HEK293 (cell line): ENCODE data around the gene HYPK.

Experiments
- CTCF ChIA-PET: fragments of 350-600 bp; formaldehyde crosslinking; extraction: SDS; loops from one replicate; lab custom pipeline; 2021; ENCODE audit warnings: antibody characterized with exemption; lab: Yijun Ruan, JAX
- POLR2A ChIA-PET: fragments of 300-600 bp; formaldehyde crosslinking; extraction: SDS; loops from one replicate; lab custom pipeline; 2020; ENCODE audit warnings: antibody characterized with exemption, inconsistent platforms; lab: Yijun Ruan, JAX
- H3K27ac ChIP-seq: fragments of 200-500 bp; sonication (Bioruptor generic); 2 replicates; pipeline ENCODE4 v1.5.1; 2014; ENCODE audit warnings: low read depth, low read length, control low read depth, inconsistent platforms; ENCODE audit errors: extremely low read depth
- H3K36me3 ChIP-seq, 2 experiments: fragments of 200-500 bp in 1 of 2; sonication (Bioruptor generic) in 1 of 2; 1 replicate in 1 of 2; 2 replicates in 1 of 2; pipeline ENCODE4 v1.5.1; 2014 to 2017; ENCODE audit warnings: inconsistent platforms in 2 of 2, low read length in 2 of 2; ENCODE audit not compliant: control insufficient read depth in 2 of 2, insufficient read depth in 1 of 2
- H3K4me1 ChIP-seq: fragments of 200-500 bp; sonication (Bioruptor generic); 2 replicates; pipeline ENCODE4 v1.5.1; 2014; ENCODE audit warnings: mild to moderate bottlenecking, low read length, inconsistent platforms; ENCODE audit not compliant: control insufficient read depth, insufficient read depth
- H3K4me3 ChIP-seq: 2 replicates; pipeline ENCODE4 v1.5.1; 2011; ENCODE audit warnings: low read depth, mild to moderate bottlenecking, control low read depth, low read length, moderate library complexity
- H3K9me3 ChIP-seq: fragments of 200-500 bp; sonication (Bioruptor generic); 2 replicates; pipeline ENCODE4 v1.5.1; 2014; ENCODE audit warnings: low read depth, low read length, inconsistent platforms; ENCODE audit not compliant: control insufficient read depth, insufficient read depth
- EGR2 ChIP-seq: fragments of 450-650 bp; formaldehyde crosslinking; IDR thresholded peaks from 2 replicates; pipeline ENCODE4 v1.5.1; 2016; ENCODE audit warnings: low read depth, missing biosample characterization, missing genetic modification characterization
- ELK4 ChIP-seq: IDR thresholded peaks from 2 replicates; pipeline ENCODE4 v1.6.1; 2011; ENCODE audit warnings: mild to moderate bottlenecking, low read depth, low read length, borderline replicate concordance
- HOXA7 ChIP-seq: sonication (generic); formaldehyde crosslinking; IDR thresholded peaks from 2 replicates; pipeline ENCODE4 v1.8.1; 2022; ENCODE audit warnings: missing genetic modification reagents, borderline replicate concordance
- KLF16 ChIP-seq: fragments of 450-650 bp; formaldehyde crosslinking; IDR thresholded peaks from 2 replicates; pipeline ENCODE4 v1.5.1; 2017; ENCODE audit warnings: missing biosample characterization, missing genetic modification characterization
- MEIS1 ChIP-seq: sonication (generic); formaldehyde crosslinking; IDR thresholded peaks from 2 replicates; pipeline ENCODE4 v1.8.1; 2022; ENCODE audit warnings: missing genetic modification reagents, mild to moderate bottlenecking, borderline replicate concordance
- OVOL3 ChIP-seq: fragments of 450-650 bp; formaldehyde crosslinking; IDR thresholded peaks from 2 replicates; pipeline ENCODE4 v1.5.1; 2016; ENCODE audit warnings: missing biosample characterization, missing genetic modification characterization
- TSHZ1 ChIP-seq: fragments of 450-650 bp; formaldehyde crosslinking; IDR thresholded peaks from 2 replicates; pipeline ENCODE4 v1.5.1; 2016; ENCODE audit warnings: missing biosample characterization, missing genetic modification characterization, borderline replicate concordance
- ZBTB6 ChIP-seq: fragments of 450-650 bp; formaldehyde crosslinking; IDR thresholded peaks from 2 replicates; pipeline ENCODE4 v1.5.1; 2017; ENCODE audit warnings: missing biosample characterization, missing genetic modification characterization
- ZNF169 ChIP-seq: fragments of 450-650 bp; formaldehyde crosslinking; IDR thresholded peaks from 2 replicates; pipeline ENCODE4 v1.5.1; 2016; ENCODE audit warnings: missing biosample characterization, missing genetic modification characterization
- ZNF2 ChIP-seq: fragments of 450-650 bp; formaldehyde crosslinking; IDR thresholded peaks from 2 replicates; pipeline ENCODE4 v1.5.1; 2016; ENCODE audit warnings: missing biosample characterization, missing genetic modification characterization
- ZNF223 ChIP-seq: fragments of 450-650 bp; formaldehyde crosslinking; IDR thresholded peaks from 2 replicates; pipeline ENCODE4 v1.5.1; 2016; ENCODE audit warnings: missing biosample characterization, missing genetic modification characterization
- ZNF513 ChIP-seq: fragments of 450-650 bp; IDR thresholded peaks from 2 replicates; pipeline ENCODE4 v1.5.1; 2018; ENCODE audit warnings: missing biosample characterization, missing genetic modification characterization
- ZNF549 ChIP-seq: fragments of 450-650 bp; IDR thresholded peaks from 2 replicates; pipeline ENCODE4 v1.5.1; 2018; ENCODE audit warnings: missing biosample characterization, missing genetic modification characterization, mild to moderate bottlenecking, inconsistent platforms, moderate library complexity
- ZNF658 ChIP-seq: fragments of 450-650 bp; formaldehyde crosslinking; IDR thresholded peaks from 2 replicates; pipeline ENCODE4; 2016; ENCODE audit warnings: missing biosample characterization, missing genetic modification characterization
- ZNF843 ChIP-seq: fragments of 450-650 bp; formaldehyde crosslinking; IDR thresholded peaks from 2 replicates; pipeline ENCODE4 v1.5.1; 2016; ENCODE audit warnings: missing biosample characterization, missing genetic modification characterization
- ZSCAN4 ChIP-seq: fragments of 450-650 bp; formaldehyde crosslinking; IDR thresholded peaks from 2 replicates; pipeline ENCODE4 v1.5.1; 2017; ENCODE audit warnings: missing biosample characterization, missing genetic modification characterization

The HYPK gene

GRCh38 chr15:43845421-43845820 lies 45.0 kb downstream of the HYPK start:
- ChIA-PET POLR2A (interaction anchor here (1.1 kb wide), 1 partner anchor 21 kb away, joined by 3 read pairs; the partner anchor contains the start of gene MFAP1), CTCF (no interaction called here)
- Histone ChIP-seq H3K27ac (no peak overlapping the region), H3K4me1 (no peaks in the 10 kb centered on the region), H3K4me3 (no peak overlapping the region), H3K36me3 (peaks cover 34 to 56% of the 10 kb centered on the region in 2 experiments), H3K9me3 (no peaks in the 10 kb centered on the region)
- TF ChIP-seq ZNF843 (tag by site-specific recombination): no peak
- no peak for TF ChIP-seq TSHZ1 (tag by site-specific recombination)
- TF ChIP-seq HOXA7 (CRISPR knock-in tag): no peak
- TF ChIP-seq OVOL3: no peak
- no peak for TF ChIP-seq ZNF658 (tag by site-specific recombination)
- no peak for TF ChIP-seq ZNF513 (tag by site-specific recombination)
- no peak for TF ChIP-seq ZNF169 (tag by site-specific recombination)
- no peak for TF ChIP-seq ELK4
- TF ChIP-seq ZSCAN4: no peak
- no peak for TF ChIP-seq MEIS1 (CRISPR knock-in tag)
- no peak for TF ChIP-seq ZBTB6
- TF ChIP-seq ZNF2 (tag by site-specific recombination): no peak
- TF ChIP-seq ZNF223 (tag by site-specific recombination): no peak

GRCh38 chr15:43851251-43851650 lies 50.9 kb downstream of the HYPK start:
- CTCF ChIA-PET: interaction anchor here (1.3 kb wide), 1 partner anchor 30 kb away, joined by 5 read pairs; no protein-coding TSS in a partner anchor
- H3K4me1 ChIP-seq: no peaks in the 10 kb centered on the region
- H3K9me3 ChIP-seq: no peaks in the 10 kb centered on the region
- no peak overlapping the region for H3K4me3 ChIP-seq
- TF ChIP-seq EGR2 (tag by site-specific recombination) (no peak), ZNF549 (tag by site-specific recombination) (no peak), KLF16 (no peak)
- POLR2A ChIA-PET: no interaction called here
- peaks cover 37 to 67% of the 10 kb centered on the region in 2 experiments for H3K36me3 ChIP-seq
- H3K27ac ChIP-seq: no peak overlapping the region
